Effector memory CD8-positive, alpha-beta T cell (primary cell): Measurements from ENCODE around the gene FAAP20.

Experiments used
- ATAC-seq: fragments of 150-1000 bp; cut with Tn5 transposase; replicated peaks from 2 replicates; pipeline ENCODE4 v1.10.0; 2021; ENCODE audit warnings: mild to moderate bottlenecking, moderate library complexity
- DNase-seq, 3 experiments: peaks; one replicate each; pipeline ENCODE4 v3.0.0; 2021
- H3K27ac Mint-ChIP-seq, 2 donors: one replicate each; pipeline ENCODE4 v1.8.0; 2022; ENCODE audit warnings: mild to moderate bottlenecking in 2 of 2, mixed read lengths in 2 of 2, moderate library complexity in 2 of 2
- H3K27me3 Mint-ChIP-seq, 2 donors: one replicate each; pipeline ENCODE4 v1.8.0; 2022; ENCODE audit warnings: mixed read lengths in 2 of 2
- H3K36me3 Mint-ChIP-seq: one replicate; pipeline ENCODE4 v1.8.0; 2022; ENCODE audit warnings: mild to moderate bottlenecking, moderate library complexity, mixed read lengths; ENCODE audit not compliant: insufficient read depth
- H3K4me1 Mint-ChIP-seq, 2 donors: one replicate each; pipeline ENCODE4 v1.8.0; 2022; ENCODE audit warnings: low read depth in 2 of 2, mixed read lengths in 2 of 2
- H3K4me3 Mint-ChIP-seq, 2 donors: one replicate each; pipeline ENCODE4 v1.8.0; 2022; ENCODE audit warnings: mild to moderate bottlenecking in 2 of 2, mixed read lengths in 2 of 2, moderate library complexity in 2 of 2
- H3K9me3 Mint-ChIP-seq, 2 donors: one replicate each; pipeline ENCODE4 v1.8.0; 2022; ENCODE audit warnings: mixed read lengths in 2 of 2

FAAP20 gene

DNA sequence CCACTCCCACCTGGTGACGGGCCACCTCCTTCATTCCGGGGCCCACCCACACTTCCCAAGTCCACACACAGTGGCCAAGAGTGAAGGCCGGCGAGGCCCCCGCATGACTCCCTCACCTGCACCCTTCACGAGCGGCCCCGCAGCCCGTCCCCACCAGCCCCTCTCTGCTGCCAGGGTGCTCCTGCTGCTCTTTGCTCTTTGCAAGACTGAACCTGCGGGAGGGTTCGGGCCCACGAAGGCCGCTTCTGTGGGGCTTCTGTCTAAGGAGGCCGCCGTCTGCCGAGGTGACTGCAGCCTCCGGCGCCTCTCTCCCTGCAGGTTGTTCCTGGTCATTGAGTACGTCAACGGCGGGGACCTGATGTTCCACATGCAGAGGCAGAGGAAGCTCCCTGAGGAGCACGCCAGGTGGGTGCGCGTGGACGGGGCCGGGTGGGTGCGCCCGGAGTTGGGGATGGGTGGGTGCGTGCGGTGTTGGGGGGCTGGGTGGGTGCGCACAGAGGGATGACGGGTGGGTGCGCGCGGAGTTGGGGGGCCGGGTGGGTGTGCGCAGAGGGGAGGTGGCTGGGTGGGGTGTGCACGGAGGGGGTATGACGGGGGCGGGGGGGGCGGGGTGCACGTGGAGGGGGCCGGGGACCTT lies 25.3 kb downstream of the FAAP20 start:
- H3K9me3 Mint-ChIP-seq = no peaks in the 10 kb centered on the region
- DNase-seq (no peak), ATAC-seq (no peak)
- H3K36me3 Mint-ChIP-seq = peaks cover 22% of the 10 kb centered on the region
- peaks cover 0 to 8% of the 10 kb centered on the region in 2 donors for H3K4me1 Mint-ChIP-seq
- no peak overlapping the region for H3K4me3 Mint-ChIP-seq
- H3K27me3 Mint-ChIP-seq = no peaks in the 10 kb centered on the region
- no peak overlapping the region for H3K27ac Mint-ChIP-seq

DNA sequence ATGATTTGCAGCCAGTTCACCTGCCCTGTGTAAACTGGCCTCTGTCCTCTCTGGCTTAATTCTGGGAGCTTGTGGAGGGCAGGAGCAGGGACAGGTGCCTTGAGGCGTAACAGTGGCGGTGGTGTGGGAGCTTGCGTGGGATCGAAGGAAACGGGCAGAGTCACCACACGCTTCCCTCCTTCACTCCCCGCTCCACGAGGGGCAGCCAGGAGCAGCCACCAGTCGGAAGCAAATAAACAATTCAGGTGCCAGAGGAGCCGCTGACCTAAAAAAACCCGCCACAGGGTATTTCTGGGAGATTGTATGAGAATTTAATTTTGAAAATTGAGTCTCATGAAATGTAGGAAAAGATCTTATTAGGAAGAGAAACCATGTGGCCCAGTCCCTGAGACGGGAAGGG lies 26.0 kb downstream of the FAAP20 start:
- H3K36me3 Mint-ChIP-seq = peaks cover 22% of the 10 kb centered on the region
- no peak overlapping the region for H3K4me3 Mint-ChIP-seq
- no peak for DNase-seq
- H3K27ac Mint-ChIP-seq = no peak overlapping the region
- no peak for ATAC-seq
- H3K27me3 Mint-ChIP-seq = no peaks in the 10 kb centered on the region
- peaks cover 0 to 3% of the 10 kb centered on the region in 2 donors for H3K4me1 Mint-ChIP-seq
- H3K9me3 Mint-ChIP-seq = no peaks in the 10 kb centered on the region

DNA sequence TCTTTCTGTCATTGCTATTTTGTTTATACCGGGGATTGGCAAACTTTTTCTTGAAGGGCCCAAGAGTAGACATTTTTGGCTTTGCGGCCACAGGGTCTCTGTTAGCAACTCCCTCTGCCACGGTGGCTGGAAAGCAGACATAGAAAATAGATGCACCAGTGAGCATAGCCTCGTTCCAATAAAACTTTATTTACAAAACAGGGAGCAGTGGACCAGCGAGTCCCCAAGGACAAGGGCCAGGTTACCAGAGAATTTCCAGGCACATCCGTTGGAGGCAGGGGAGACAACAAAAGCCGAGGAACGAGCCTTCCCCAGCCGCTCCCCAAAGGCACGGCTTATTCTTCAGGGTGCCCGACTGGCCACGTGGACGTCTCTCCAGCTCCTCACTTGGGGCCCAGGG lies 26.5 kb downstream of the FAAP20 start:
- no peak overlapping the region for H3K27ac Mint-ChIP-seq
- no peaks in the 10 kb centered on the region for H3K9me3 Mint-ChIP-seq
- no peak for DNase-seq
- H3K36me3 Mint-ChIP-seq = peaks cover 17% of the 10 kb centered on the region
- H3K4me1 Mint-ChIP-seq = peaks cover 0 to 2% of the 10 kb centered on the region in 2 donors
- no peaks in the 10 kb centered on the region for H3K27me3 Mint-ChIP-seq
- ATAC-seq = no peak
- H3K4me3 Mint-ChIP-seq = no peak overlapping the region

DNA sequence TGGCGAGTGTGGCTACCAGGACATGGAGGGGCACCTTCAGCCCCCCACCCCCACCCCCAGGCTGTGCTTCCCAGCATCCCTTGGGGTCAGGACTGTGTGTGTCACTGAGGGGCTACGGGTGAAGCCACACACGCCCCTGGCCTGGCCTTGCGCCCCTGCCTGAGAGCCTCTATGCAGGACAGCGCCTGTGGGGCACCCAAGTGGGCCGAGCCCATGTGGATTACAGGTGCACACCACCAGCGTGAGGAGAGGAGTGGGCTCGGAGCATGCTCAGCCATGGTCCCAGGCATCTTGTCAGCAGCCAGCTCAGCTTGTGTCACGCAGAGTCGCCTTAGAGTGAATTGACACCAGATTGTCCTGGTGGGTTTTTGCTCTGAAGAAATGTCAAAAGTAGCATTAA lies 27.9 kb downstream of the FAAP20 start:
- H3K9me3 Mint-ChIP-seq = no peaks in the 10 kb centered on the region
- no peaks in the 10 kb centered on the region for H3K27me3 Mint-ChIP-seq
- no peak overlapping the region for H3K4me3 Mint-ChIP-seq
- peaks cover 0 to 5% of the 10 kb centered on the region in 2 donors for H3K4me1 Mint-ChIP-seq
- ATAC-seq (no peak), DNase-seq (no peak)
- no peak overlapping the region for H3K27ac Mint-ChIP-seq
- peaks cover 17% of the 10 kb centered on the region for H3K36me3 Mint-ChIP-seq

DNA sequence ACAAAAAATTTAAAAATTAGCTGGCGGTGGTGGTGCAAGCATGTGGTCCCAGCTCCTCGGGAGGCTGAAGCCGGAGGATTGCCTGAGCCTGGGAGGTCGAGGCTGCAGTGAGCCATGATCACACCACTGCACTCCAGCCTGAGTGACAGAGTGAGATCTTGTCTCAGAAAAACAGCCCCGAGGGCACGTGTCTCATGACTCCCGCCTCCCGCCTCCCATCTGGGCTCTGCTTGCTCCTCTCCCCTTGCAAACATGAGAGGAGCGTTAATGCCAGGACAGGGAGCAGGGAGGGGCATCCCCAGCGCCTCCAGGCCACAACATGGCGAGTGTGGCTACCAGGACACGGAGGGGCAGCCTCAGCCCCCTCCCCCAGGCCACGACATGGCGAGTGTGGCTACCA lies 28.3 kb downstream of the FAAP20 start:
- H3K27ac Mint-ChIP-seq = no peak overlapping the region

DNA sequence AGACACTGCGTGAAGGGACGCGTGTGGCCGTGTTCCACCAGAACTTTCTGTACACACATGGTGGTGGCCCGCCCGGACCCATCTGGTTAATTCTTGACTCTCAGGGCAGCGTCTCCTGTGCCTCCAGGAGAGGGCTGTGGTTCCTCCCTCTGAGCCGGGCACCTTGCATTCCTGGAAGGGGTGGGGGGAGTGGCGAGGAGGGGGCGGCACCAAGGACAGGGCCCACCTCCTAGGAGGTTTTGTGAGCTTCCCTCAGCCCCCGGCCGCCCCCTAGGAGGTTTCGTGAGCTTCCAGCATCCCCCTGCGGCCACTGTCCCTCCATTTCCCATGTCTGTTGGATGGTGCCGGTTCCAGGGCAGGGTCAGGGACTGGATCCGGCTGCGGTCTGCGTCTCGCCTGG lies 28.9 kb downstream of the FAAP20 start:
- peaks cover 2 to 7% of the 10 kb centered on the region in 2 donors for H3K4me1 Mint-ChIP-seq
- no peak overlapping the region for H3K27ac Mint-ChIP-seq
- no peak overlapping the region for H3K4me3 Mint-ChIP-seq
- H3K36me3 Mint-ChIP-seq = peaks cover 19% of the 10 kb centered on the region
- no peaks in the 10 kb centered on the region for H3K9me3 Mint-ChIP-seq
- no peaks in the 10 kb centered on the region for H3K27me3 Mint-ChIP-seq
- ATAC-seq (no peak), DNase-seq (no peak)

More for the DNA sequence above, 28.3 kb downstream of the FAAP20 start:
- Mint-ChIP-seq H3K9me3 (no peaks in the 10 kb centered on the region), H3K36me3 (peaks cover 17% of the 10 kb centered on the region), H3K27me3 (no peaks in the 10 kb centered on the region), H3K4me3 (no peak overlapping the region), H3K4me1 (peaks cover 0 to 5% of the 10 kb centered on the region in 2 donors)
- ATAC-seq (no peak), DNase-seq (no peak)

DNA sequence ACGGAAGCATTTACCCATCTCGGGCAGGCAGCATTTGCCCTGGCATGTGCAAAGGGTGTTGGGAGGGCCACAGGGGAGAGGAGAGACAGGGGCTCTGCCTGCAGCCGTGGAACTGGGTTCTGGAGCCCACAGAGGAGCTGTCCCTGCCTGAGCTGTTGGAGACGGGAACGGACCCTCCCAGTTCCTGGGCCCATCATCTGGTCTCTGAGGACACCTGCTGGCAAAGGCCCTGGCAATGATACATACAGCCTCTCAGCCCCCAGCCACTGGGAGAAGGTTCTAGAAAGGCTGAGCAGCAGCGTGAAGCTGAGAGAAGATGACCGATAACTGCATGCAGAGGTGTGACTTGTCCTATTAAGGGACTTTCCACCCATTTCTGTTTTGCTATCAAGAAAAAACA lies 31.4 kb downstream of the FAAP20 start:
- Mint-ChIP-seq H3K36me3 (peaks cover 19% of the 10 kb centered on the region), H3K27me3 (no peaks in the 10 kb centered on the region), H3K27ac (peak overlapping the region in 1 of 2 donors; percentile 65), H3K4me3 (no peak overlapping the region), H3K9me3 (no peaks in the 10 kb centered on the region), H3K4me1 (peaks cover 9 to 13% of the 10 kb centered on the region in 2 donors)
- ATAC-seq = no peak
- no peak for DNase-seq

DNA sequence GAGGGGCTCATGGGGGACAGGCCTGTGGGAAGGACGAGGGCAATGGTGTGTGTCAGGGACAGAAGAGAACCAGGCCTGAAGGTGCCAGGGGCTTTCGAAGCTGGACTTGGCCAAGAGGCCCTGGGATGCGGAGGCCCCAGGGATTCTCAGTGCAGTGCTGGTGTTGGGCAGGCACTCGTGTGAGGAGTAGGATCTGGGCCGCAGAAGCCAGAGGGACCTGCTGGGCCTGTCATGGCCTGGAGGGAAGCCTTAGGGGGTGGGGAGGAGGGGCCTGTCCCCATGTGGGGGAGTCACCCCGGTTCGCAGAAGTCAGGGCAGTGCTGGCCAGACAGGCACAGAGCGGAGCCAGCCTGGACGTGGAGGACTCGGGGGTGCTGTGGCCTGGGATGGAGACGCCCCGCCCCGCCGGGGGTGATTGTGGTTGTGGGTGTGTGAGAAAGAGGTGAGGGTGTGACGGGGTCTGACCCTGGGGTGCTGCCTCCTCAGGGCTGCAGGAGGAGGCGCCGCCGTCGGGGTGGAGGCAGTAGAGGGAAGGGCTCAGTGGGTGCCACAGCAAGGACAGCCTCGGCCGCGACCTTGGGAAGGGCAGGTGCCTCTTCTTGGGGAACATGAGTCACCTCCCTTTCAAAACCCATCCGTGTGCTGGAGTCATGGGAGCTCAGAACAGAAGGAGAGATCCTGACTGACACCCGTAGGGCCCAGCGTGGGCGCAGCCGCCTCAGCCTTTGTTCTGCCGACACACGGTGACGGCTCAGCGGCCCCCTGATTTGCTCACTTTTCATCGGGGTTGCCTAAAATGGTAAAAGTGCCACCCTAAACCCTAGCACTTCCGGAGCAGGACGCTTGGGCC lies 33.9 kb downstream of the FAAP20 start:
- Mint-ChIP-seq H3K27ac (peak overlapping the region; percentile 61 to 65), H3K36me3 (peaks cover 18% of the 10 kb centered on the region), H3K27me3 (no peaks in the 10 kb centered on the region), H3K9me3 (no peaks in the 10 kb centered on the region), H3K4me3 (peak overlapping the region in 1 of 2 donors; percentile 23), H3K4me1 (peaks cover 9 to 13% of the 10 kb centered on the region in 2 donors)
- ATAC-seq (peak; percentile 83), DNase-seq (peak in 1 of 3 experiments; percentile 8)

DNA sequence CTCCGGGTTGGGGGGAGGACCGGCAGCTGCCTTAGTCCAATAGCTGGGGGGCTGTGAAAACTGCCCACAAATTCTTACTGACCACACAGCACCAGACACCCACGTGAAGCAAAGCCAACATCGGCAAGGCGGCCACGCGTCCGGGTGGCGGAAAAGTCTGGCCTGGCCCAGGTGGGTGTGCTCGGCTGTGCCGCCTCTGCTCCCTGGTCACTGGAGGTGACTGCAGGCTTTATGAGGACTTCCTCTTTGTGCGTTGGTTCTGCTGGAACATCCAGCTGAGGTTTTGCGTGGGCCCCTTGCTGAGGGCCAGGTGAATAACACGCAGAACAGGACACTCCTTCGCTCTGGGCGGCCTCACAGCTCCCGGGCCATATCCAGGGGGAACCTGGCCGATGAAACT lies 35.4 kb downstream of the FAAP20 start:
- Mint-ChIP-seq H3K4me3 (no peak overlapping the region), H3K27ac (no peak overlapping the region), H3K4me1 (peaks cover 14 to 15% of the 10 kb centered on the region in 2 donors), H3K36me3 (peaks cover 21% of the 10 kb centered on the region), H3K27me3 (no peaks in the 10 kb centered on the region), H3K9me3 (peaks cover 0 to 8% of the 10 kb centered on the region in 2 donors)
- DNase-seq (no peak), ATAC-seq (no peak)

DNA sequence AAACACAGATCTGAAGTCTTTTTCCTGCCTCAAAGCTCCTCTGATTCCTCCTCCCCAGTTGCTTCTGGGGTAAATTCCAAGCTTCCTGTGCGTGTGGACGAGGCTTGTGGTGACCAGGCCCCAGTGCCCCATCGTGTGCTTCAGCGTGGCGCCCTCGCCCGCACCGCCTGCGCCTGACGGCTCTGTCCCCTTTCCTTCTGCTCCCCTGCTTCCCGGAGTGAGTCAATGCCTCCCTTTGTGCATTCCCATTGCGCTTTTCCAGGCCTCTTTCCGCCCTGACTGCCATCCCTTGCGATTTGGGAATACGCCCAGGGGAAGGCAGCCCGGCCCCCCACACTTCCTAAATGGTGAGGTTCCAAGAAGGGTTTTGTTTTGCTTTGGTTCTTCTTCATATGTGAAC lies 36.3 kb downstream of the FAAP20 start:
- no peak for DNase-seq
- H3K36me3 Mint-ChIP-seq = peaks cover 21% of the 10 kb centered on the region
- H3K27me3 Mint-ChIP-seq = no peaks in the 10 kb centered on the region
- peaks cover 0 to 8% of the 10 kb centered on the region in 2 donors for H3K9me3 Mint-ChIP-seq
- no peak for ATAC-seq
- H3K4me3 Mint-ChIP-seq = no peak overlapping the region
- H3K4me1 Mint-ChIP-seq = peaks cover 14 to 15% of the 10 kb centered on the region in 2 donors
- H3K27ac Mint-ChIP-seq = peak overlapping the region in 1 of 2 donors; percentile 3

DNA sequence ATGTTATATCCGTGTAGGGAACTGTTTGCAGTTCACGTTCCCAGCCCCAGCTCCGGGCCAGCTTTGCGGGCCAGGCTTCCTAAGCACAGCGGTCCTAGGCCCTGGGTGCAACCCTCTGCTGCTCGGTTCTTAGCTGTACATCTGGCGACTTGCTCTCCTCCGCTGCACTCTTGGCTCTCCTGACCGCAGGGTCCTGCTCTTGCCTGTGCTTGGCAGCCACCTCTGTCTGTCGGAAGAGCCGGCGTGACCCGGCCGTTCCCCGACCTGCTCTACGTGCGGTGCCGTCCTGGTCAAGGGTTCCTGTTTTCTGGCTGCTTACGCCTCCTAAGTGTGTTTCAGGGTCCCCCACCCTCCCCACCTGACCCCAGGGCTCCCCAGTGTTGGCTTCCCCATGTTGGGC lies 36.7 kb downstream of the FAAP20 start:
- Mint-ChIP-seq H3K9me3 (peaks cover 0 to 8% of the 10 kb centered on the region in 2 donors), H3K36me3 (peaks cover 21% of the 10 kb centered on the region), H3K27ac (no peak overlapping the region), H3K27me3 (no peaks in the 10 kb centered on the region), H3K4me3 (no peak overlapping the region), H3K4me1 (peaks cover 14% of the 10 kb centered on the region in 2 donors)
- no peak for ATAC-seq
- DNase-seq = no peak

DNA sequence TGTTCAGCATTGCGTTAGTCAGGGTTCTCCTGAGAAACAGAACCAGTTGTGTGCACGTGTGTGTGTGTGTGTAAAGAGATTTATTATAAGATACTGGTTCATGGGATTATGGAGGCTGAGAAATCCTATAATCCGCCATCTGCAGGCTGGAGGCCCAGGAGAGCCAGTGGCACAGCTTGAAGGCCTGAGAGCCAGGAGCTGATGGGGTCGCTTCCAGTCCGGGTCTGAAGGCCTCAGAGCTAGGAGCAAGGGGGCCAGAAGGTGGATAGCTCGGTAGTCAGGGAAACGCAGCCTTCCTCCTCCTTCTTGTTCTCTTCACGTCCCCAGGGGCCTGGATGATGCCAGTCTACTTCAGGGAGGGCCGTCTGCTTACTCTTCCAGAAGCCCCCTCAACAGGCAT lies 37.7 kb downstream of the FAAP20 start:
- DNase-seq = no peak

DNA sequence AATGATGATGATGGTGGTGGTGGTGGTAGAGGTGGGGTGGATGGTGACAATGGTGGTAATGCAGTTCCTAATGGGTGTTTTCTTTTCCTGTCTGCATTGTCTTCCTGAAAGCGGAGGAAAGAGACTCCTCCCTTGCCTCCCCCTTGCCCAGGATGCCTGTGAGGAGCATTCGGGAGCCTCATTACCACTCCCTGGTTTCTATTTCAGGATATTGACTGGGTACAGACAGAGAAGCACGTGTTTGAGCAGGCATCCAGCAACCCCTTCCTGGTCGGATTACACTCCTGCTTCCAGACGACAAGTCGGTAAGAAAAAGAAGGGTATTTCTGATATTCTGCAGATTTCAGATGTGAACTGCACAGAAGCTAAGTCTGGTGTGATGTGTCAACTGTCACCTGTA lies 38.8 kb downstream of the FAAP20 start:
- peaks cover 15% of the 10 kb centered on the region for H3K36me3 Mint-ChIP-seq
- no peak for ATAC-seq
- peaks cover 13 to 14% of the 10 kb centered on the region in 2 donors for H3K4me1 Mint-ChIP-seq
- H3K27me3 Mint-ChIP-seq = no peaks in the 10 kb centered on the region
- DNase-seq = no peak
- no peak overlapping the region for H3K4me3 Mint-ChIP-seq
- peaks cover 0 to 8% of the 10 kb centered on the region in 2 donors for H3K9me3 Mint-ChIP-seq
- H3K27ac Mint-ChIP-seq = peak overlapping the region; percentile 19 to 38

More for the DNA sequence above, 37.7 kb downstream of the FAAP20 start:
- ATAC-seq = no peak
- peaks cover 14 to 15% of the 10 kb centered on the region in 2 donors for H3K4me1 Mint-ChIP-seq
- no peak overlapping the region for H3K4me3 Mint-ChIP-seq
- no peaks in the 10 kb centered on the region for H3K27me3 Mint-ChIP-seq
- H3K36me3 Mint-ChIP-seq = peaks cover 16% of the 10 kb centered on the region
- peak overlapping the region in 1 of 2 donors; percentile 38 for H3K27ac Mint-ChIP-seq
- peaks cover 0 to 8% of the 10 kb centered on the region in 2 donors for H3K9me3 Mint-ChIP-seq

DNA sequence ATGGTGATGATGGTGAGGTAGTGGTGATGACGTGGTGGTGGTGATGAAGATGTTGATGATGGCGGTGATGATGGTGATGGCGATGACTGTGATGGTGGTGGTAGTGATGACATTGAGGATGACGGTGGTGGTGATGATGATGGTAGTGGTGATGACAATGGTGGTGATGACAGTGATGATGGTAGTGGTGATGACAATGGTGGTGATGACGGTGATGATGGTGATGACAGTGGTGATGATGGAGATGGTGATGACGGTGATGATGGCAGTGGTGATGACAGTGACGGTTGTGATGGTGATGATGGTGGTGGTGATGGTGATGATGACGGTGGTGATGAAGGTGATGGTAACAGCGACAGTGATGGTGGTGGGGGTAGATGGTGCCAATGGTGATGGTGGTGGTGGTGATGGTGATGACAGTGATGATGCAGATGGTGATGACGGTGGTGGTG lies 39.4 kb downstream of the FAAP20 start:
- Mint-ChIP-seq H3K9me3 (peaks cover 0 to 8% of the 10 kb centered on the region in 2 donors), H3K4me1 (peaks cover 7 to 10% of the 10 kb centered on the region in 2 donors), H3K4me3 (no peak overlapping the region)

More for the DNA sequence above, 39.4 kb downstream of the FAAP20 start:
- ATAC-seq = no peak
- DNase-seq = no peak
- H3K27ac Mint-ChIP-seq = no peak overlapping the region
- H3K27me3 Mint-ChIP-seq = no peaks in the 10 kb centered on the region
- H3K36me3 Mint-ChIP-seq = peaks cover 13% of the 10 kb centered on the region
